GM18499 (cell line): ENCODE measurements around the gene WDR62.
"Not testable (repeated sequence)": the region's sequence is repeated elsewhere in the genome, so short reads cannot be mapped to it uniquely, and the experiment has no call there.

Experiments
- ATAC-seq: cut with Tn5 transposase; IDR thresholded peaks from one replicate; pipeline ENCODE4 v1.9.1; 2021; ENCODE audit warnings: moderate number of reproducible peaks; ENCODE audit not compliant: insufficient read depth, unreplicated experiment

The WDR62 gene

GRCh38 chr19:36106991-36107390 lies 52.3 kb downstream of the WDR62 start:
- ATAC-seq, result no peak

GRCh38 chr19:36108684-36109083 lies 54.0 kb downstream of the WDR62 start:
- no peak for ATAC-seq

- ATAC-seq, result no peak
Observed at GRCh38 chr19:36110487-36111199, 55.9 kb downstream of the WDR62 start, which contains the start of gene OVOL3. Gene OVOL3, plus strand, starts transcription at chr19:36111143. Its CDS starts 60 bp downstream, at chr19:36111203.

GRCh38 chr19:36111200-36111539 lies 56.5 kb downstream of the WDR62 start:
- ATAC-seq, result no peak

- ATAC-seq, result no peak
Observed at GRCh38 chr19:36112678-36113077, 58.0 kb downstream of the WDR62 start.

- ATAC-seq, result no peak
Observed at GRCh38 chr19:36113425-36113824, 58.7 kb downstream of the WDR62 start.

GRCh38 chr19:36113894-36114720 lies 59.4 kb downstream of the WDR62 start:
- ATAC-seq, result no peak

GRCh38 chr19:36114721-36115452 lies 60.2 kb downstream of the WDR62 start, which contains the start of gene POLR2I:
Gene POLR2I, minus strand, starts transcription at chr19:36114875. Its CDS starts 19 bp downstream, at chr19:36114856.
- peak; percentile 73 for ATAC-seq

GRCh38 chr19:36115453-36116343 lies 61.0 kb downstream of the WDR62 start, which contains the start of gene TBCB:
Gene TBCB, plus strand, starts transcription at chr19:36115468. Its CDS starts 93 bp downstream, at chr19:36115561.
- ATAC-seq, result no peak

- no peak for ATAC-seq
Observed at GRCh38 chr19:36116344-36116637, 61.6 kb downstream of the WDR62 start.

GRCh38 chr19:36120092-36120983 lies 65.6 kb downstream of the WDR62 start:
- ATAC-seq, result no peak

GRCh38 chr19:36120984-36121358 lies 66.3 kb downstream of the WDR62 start:
- ATAC-seq, result no peak

GRCh38 chr19:36121486-36122124 lies 66.9 kb downstream of the WDR62 start:
- no peak for ATAC-seq

- no peak for ATAC-seq
Observed at GRCh38 chr19:36125557-36125956, 70.9 kb downstream of the WDR62 start.

GRCh38 chr19:36128392-36128736 lies 73.7 kb downstream of the WDR62 start:
- no peak for ATAC-seq

- not testable (repeated sequence) for ATAC-seq
Observed at GRCh38 chr19:36131221-36131620, 76.5 kb downstream of the WDR62 start.

- ATAC-seq, result not testable (repeated sequence)
Observed at GRCh38 chr19:36134867-36135266, 80.2 kb downstream of the WDR62 start.

- no peak for ATAC-seq
Observed at GRCh38 chr19:36136964-36137686, 82.4 kb downstream of the WDR62 start.
